ENCODE results near the gene ANGEL1. TPM values are rescaled to one million over a fixed set of nuclear protein-coding genes. Genes with fewer than 3 reads are reported as not detected.
A peak's percentile ranks its signal among the peaks of the same experiment; 100 is the strongest.

The ANGEL1 gene
- total and polyA plus RNA-seq, 2 donors from 2014 or later, result 6.3 to 21.5 TPM

- Histone ChIP-seq H3K4me3 (ENCODE audit: low read length in 3 of 3) (no peak overlapping the region), H3K27ac (ENCODE audit: low read depth in 2 of 2, low read length in 2 of 2) (no peak overlapping the region), H3K9ac (ENCODE audit: low read length in 3 of 3) (no peak overlapping the region), H3K36me3 (ENCODE audit: control insufficient read depth in 2 of 3, insufficient read depth in 3 of 3, low read length in 3 of 3) (no peaks in the 10 kb centered on the region), H3K4me1 (ENCODE audit: control insufficient read depth in 2 of 3, insufficient read depth in 2 of 3, low read depth in 1 of 3, low read length in 3 of 3) (no peaks in the 10 kb centered on the region), H3K9me3 (ENCODE audit: control insufficient read depth in 2 of 3, insufficient read depth in 1 of 3, low read length in 3 of 3) (peaks cover 0 to 3% (median 0%) of the 10 kb centered on the region in 3 donors), H3K27me3 (ENCODE audit: control insufficient read depth, insufficient read depth, low read length) (no peaks in the 10 kb centered on the region)
- FAIRE-seq (no peak), DNase-seq (no peak)
- TF ChIP-seq CTCF (IDR thresholded peaks at IDR 0.05; ENCODE audit: borderline replicate concordance, extremely low read depth, insufficient read depth), result no peak
- intact Hi-C loops (cut with DNase I), result no loop called here
Observed at GRCh38 chr14:76742185-76742584, 70.5 kb downstream of the ANGEL1 start.

GRCh38 chr14:76741074-76741473, 71.6 kb downstream of the ANGEL1 start:
- Histone ChIP-seq H3K4me1 (ENCODE audit: control insufficient read depth in 2 of 3, insufficient read depth in 2 of 3, low read depth in 1 of 3, low read length in 3 of 3) (no peaks in the 10 kb centered on the region), H3K9me3 (ENCODE audit: control insufficient read depth in 2 of 3, insufficient read depth in 1 of 3, low read length in 3 of 3) (peaks cover 0 to 3% (median 0%) of the 10 kb centered on the region in 3 donors), H3K4me3 (ENCODE audit: low read length in 3 of 3) (no peak overlapping the region), H3K9ac (ENCODE audit: low read length in 3 of 3) (no peak overlapping the region), H3K27me3 (ENCODE audit: control insufficient read depth, insufficient read depth, low read length) (no peaks in the 10 kb centered on the region), H3K27ac (ENCODE audit: low read depth in 2 of 2, low read length in 2 of 2) (no peak overlapping the region), H3K36me3 (ENCODE audit: control insufficient read depth in 2 of 3, insufficient read depth in 3 of 3, low read length in 3 of 3) (no peaks in the 10 kb centered on the region)
- FAIRE-seq, result peak; percentile 3
- intact Hi-C loops (cut with DNase I), result no loop called here
- no peak for TF ChIP-seq CTCF (IDR thresholded peaks at IDR 0.05; ENCODE audit: borderline replicate concordance, extremely low read depth, insufficient read depth)
- no peak for DNase-seq

Other genes with a start within 250 kb of the ANGEL1 start
- gene VASH1, start 51.4 kb downstream of the ANGEL1 start, total RNA-seq, result 14.7 TPM
- 4.1 TPM for gene VASH1, start 51.4 kb downstream of the ANGEL1 start, polyA plus RNA-seq (ENCODE audit: insufficient read depth, low read depth, low replicate concordance)
- gene LRRC74A, start 13.5 kb upstream of the ANGEL1 start, total RNA-seq, result not detected
- gene LRRC74A, start 13.5 kb upstream of the ANGEL1 start, polyA plus RNA-seq (ENCODE audit: insufficient read depth, low read depth, low replicate concordance), result not detected
- gene IRF2BPL, start 215.8 kb upstream of the ANGEL1 start, total RNA-seq, result 97.1 TPM
- 15.7 TPM for gene IRF2BPL, start 215.8 kb upstream of the ANGEL1 start, polyA plus RNA-seq (ENCODE audit: insufficient read depth, low read depth, low replicate concordance)